GM18508 (cell line): ENCODE measurements around the gene BAX.

Experiments used
- ATAC-seq: cut with Tn5 transposase; IDR thresholded peaks from one replicate; pipeline ENCODE4 v1.9.1; 2021; ENCODE audit warnings: moderate number of reproducible peaks; ENCODE audit not compliant: insufficient read depth, unreplicated experiment

The BAX gene

DNA sequence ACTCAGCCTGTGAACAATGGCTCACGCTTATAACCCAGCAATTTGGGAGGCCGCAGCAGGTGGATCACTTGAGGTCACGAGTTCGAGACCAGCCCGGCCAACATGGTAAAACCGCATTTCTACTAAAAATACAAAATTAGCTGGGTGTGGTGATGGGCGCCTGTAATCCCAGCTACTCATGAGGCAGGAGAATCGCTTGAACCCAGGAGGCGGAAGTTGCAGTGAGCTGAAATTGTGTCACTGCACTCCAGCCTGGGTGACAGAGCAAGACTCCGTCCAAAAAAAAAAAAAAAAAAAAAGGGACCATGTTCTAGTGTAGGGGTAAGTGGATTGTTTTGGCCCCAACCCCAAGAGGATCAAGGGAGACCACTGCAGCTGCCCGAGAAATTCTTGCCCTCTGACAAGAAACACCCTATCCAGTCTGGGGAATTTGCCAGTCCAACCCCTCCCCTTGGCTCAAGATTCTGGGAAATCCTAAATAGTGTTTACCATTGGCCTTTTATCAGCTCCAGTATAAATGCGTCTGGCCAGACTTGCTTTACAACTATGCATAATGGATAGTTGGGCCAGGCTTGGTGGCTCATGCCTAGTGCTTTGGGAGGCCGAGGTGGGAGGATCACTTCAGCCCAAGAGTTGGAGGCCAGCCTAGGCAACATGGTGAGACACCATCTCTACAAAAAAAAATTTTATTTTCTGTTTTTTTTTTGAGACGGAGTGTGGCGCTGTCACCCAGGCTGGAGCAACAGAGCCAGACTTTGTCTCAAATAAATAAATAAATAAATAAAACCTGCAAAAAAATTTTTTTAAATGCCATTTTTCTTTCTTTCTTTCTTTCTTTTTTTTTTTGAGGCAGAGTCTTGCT is 26.3 kb upstream of the BAX start:
- ATAC-seq, result no peak

DNA sequence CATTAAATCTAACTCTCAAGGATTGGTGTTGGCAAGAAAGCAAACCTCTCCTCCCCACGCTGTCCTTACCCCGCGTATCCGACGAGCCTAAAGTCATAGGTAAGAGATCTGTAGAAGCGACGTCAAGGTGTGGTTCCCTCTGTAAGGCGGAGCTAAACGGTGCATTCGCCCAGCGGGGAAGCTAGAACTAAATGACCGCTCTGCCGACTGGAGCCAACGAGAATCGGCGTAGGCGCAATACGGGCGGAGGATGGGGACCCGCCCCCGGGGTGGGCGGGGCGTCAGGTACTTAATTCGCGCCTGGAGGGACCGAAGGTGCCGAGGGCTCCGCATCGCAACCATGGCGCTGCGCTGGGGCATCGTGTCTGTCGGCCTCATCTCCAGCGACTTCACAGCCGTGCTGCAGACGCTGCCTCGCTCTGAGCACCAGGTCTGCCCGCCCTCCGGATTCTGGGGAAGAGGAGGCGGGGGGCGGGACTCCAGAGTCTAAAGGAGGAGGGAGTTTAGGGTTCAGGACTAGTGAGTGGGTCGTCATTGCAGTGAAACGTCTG is 21.2 kb upstream of the BAX start, which contains the start of gene DHDH:
Gene DHDH (plus strand): TSS at position 318 of the 551 bp plus-strand sequence. CDS start 23 bp downstream, at position 341.
- no peak for ATAC-seq

DNA sequence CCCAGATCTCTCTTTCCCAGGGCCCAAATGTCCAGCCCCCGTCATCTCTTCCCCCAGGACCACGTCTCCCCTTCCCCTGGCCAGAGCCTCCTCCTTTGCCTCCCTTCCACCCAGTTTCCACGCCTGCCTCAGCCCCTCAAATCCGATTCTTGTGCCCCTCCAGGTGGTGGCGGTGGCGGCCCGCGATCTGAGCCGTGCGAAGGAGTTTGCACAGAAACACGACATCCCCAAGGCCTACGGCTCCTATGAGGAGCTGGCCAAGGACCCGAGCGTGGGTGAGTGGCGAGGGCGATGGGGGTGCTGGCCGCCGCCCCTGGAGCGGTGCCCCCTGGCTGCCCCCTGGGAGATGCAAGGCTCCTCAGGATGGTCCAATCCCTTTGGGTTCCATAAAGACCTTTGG is 19.8 kb upstream of the BAX start:
- no peak for ATAC-seq

DNA sequence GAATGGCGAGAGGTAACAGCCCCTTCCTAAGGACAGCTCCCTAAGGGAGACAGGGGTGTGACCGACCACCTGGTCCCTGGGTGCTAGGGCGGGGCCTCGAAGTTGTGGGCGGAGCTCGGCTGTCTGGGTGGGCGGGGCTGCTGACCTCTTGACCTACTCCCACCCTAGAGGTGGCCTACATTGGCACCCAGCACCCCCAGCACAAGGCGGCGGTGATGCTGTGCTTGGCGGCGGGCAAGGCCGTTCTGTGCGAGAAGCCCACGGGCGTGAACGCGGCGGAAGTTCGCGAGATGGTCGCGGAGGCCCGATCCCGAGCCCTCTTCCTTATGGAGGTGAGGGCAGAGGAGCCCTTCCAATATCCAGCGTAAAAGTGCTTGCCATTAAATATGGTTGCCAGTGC is 18.8 kb upstream of the BAX start:
- no peak for ATAC-seq

DNA sequence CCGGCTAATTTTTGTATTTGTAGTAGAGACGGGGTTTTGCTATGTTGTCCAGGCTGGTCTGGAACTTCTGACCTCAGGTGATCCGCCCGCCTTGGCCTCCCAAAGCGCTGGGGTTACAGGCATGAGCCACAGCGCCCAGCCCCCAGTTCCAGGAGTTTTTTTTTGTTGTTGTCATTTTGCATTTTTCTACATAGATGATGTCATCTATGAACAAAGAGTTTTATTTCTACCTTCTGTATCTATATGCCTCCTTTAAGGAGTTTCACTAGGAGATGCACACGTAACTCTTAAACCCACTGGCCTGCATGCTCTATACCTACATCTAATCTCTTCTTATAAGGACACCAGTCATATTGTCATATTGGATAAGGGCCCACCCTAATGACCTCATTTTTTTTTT is 16.4 kb upstream of the BAX start:
- ATAC-seq, result no peak

DNA sequence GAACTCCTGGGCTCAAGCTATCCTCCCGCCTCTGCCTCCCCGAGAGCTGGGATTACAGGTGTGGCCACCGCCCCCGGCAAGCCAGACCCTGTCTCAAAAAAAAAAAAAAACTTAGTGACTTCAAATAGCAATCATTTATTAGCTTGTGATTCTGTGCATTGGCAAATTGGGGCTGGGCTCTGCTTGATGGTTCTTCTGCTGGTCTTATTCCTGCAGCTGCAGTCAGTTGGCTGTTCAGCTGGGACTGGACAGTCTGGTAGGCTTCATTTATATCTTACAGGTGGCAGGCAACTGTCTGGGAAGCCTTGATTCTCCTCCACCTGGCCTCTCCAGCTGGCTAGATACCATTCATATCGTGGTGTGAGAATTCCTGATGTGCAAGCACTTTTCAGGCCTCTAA is 13.8 kb upstream of the BAX start:
- ATAC-seq, result no peak

DNA sequence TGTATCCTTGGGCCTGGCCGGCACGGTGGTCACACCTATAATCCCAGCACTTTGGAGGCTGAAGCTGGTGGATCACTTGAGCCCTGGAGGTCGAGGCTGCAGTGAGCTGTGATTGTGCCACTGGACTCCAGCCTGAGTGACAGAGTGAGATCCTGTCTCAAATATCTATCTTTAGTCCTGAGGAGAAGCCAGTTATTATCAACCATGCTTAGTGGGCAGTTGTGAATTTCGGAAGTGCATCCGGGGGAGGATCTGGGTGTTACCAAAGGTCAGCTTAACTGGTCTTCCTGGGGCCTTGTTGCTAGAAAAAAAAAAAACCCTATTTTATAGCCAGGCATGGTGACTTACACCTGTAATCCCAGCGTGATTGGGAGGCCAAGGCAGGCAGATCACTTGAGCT is 11.6 kb upstream of the BAX start:
- ATAC-seq, result no peak

DNA sequence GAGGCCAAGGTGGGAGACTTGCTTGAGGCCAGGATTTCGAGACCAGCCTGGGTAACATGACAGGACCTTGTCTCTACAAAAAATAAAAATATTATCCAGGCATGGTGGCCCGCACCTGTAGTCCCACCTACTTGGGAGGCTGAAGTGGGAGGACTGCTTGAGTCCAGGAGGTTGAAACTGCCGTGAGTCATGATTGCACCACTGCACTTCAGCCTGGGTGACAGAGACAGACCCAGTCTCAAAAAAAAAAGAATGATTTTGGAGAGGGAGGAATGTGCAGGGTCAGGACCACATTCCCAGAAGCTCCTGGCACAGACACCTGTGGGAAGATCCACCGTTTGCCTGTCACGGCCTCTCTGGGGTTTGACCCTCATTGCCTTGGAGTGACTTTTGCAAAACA is 9.3 kb upstream of the BAX start:
- no peak for ATAC-seq

DNA sequence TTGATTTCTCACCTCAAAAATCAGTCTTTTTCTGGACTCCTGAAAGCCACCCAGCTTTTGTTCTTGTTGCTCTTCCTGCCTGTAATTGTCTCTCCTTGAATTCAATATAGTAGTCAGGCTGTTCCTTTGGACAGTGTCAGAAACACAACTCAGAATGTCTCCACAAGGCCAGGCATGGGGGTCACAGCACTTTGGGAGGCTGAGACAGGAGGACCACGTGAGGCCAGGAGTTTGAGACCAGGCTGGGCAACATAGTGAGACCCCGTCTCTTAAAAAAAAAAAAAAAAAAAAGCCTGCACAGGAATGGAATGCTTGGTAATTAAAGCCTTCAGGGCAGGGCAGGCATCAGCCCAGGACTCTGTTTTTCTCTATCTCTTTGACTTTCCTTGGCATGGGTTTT is 8.9 kb upstream of the BAX start:
- ATAC-seq, result no peak

DNA sequence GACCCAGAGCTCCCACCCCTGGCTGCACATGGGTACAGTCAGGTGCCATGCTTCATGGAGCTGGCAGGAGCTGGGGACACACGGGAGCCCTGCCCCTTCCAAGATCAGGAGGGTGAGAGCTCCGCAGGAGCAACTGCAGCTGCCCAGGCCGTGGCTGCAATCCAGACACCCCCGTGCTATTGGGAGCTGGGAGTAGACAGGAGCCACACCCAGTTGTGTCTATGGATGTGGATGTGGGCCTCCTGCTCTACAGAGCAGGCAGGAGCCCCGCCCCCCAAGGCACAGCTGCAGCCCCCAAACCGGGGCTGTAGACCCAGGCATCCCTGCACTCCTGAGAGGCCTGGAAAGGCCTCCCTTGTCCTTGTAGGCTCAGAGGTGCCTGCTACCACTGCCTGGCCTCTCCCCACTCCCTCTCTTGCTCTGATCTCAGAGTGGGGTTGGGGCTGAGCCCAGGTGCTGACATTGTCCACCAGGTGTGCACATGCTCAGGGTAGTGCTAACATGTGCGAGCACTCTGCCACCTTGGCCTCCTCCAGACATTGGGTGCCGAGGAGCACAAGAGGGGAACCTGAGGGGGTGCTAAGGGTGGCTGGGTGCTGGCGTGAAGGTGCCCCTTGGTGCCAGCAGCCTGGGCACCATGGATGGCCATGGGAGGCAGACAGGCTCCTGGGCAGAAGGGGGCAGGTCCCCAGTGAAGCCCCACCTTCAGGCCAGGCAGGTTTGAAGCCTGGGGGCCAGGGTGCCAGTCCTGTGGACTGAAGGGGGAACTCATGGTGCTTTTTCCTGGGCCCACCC is 8.0 kb upstream of the BAX start:
- ATAC-seq, result no peak

DNA sequence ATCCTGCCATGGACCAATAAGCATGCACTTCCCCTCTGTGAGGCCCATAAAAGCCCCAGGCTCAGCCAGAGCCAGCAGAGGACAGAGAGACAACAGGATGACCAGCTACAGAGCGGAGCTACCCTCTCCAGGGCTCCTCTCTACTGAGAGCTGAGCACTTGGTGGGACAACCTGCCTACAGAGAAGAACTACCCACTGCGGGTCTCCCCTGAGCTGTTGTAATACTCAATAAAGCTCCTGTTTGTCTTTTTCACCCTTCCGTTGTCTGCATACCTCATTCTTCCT is 7.5 kb upstream of the BAX start:
- ATAC-seq, result no peak

DNA sequence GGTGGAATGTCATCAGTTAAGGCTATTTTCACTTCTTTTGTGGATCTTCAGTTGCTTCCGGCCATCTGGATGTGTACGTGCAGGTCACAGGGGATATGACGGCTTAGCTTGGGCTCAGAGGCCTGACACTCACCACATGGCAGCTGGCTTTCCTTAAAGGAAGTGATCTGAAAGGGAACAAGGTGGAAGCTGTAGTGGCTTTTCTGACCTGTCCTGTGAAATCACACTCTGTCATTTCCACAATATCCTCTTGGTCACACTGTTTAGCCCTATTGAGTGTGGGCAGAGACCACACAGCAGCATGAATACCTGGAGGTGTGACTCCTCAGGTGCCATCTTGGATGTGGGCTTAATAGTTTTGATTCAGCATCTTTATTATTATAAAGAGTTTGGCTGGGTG is 4.5 kb upstream of the BAX start:
- no peak for ATAC-seq

DNA sequence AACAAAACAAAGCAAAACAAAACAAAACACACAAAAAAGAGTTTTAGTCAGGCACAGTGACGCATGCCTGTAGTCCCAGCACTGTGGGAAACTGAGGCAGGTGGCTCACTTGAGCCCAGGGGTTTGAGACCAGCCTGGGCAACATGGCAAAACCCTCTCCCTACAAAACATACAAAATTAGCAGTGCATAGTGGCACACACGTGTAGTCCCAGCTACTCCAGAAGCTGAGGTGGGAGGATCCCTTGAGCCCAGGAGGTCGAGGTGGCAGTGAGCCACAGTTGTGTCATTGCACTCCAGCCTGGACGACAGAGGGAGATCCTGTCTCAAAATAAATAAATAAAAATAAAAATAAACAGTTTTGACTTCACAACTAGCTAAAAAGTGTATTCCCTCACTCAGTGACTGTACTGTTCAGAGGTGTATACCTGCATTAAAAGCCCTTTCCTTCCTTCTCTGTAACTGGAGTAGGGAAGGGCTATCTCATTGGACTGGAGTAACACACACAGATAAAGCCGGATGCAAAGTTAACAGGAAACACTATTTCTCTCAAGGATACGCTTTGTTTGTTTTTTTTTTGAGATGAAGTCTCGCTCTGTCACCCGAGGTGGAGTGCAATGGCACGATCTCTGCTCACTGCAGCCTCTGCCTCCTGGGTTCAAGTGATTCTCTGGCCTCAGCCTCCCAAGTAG is 3.7 kb upstream of the BAX start:
- ATAC-seq, result no peak

DNA sequence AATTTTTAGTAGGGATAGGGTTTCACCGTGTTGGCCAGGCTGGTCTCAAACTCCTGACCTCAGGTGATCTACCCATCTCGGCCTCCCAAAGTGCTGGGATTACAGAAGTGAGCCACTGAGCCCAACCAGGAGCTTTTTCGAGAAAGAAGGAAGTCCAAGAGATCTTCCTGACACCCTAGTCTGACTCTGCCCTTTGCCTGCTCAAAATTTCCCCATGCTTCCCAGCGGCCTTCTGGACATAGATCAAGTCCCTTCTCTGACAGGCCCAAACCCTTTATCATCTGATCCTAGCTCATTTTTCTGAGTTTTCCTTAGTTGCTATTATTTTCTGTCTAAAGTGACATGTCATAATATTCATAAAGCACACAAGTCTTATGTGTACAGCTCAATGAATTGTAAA is 1.5 kb upstream of the BAX start:
- no peak for ATAC-seq

DNA sequence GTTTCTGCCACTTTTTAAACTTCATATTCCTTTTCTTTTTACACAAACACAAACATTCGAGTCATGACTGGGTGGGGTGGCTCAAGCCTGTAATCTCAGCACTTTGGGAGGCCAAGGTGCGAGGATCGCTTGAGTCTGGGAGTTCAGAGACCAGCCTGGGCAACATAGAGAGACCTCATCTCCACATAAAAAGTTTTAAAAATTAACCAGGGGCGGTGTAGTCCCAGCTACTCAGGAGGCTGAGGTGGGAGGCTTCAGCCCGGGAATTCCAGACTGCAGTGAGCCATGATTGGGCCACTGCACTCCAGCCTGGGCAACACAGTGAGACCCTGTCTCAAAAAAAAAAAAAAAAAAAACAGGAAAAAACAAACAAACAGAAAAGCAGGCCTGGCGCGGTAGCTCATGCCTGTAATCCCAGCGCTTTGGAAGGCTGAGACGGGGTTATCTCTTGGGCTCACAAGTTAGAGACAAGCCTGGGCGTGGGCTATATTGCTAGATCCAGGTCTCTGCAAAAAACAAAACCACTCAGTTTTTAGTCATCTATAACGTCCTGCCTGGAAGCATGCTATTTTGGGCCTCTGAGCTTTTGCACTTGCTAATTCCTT is 583 bp upstream of the BAX start:
- no peak for ATAC-seq

DNA sequence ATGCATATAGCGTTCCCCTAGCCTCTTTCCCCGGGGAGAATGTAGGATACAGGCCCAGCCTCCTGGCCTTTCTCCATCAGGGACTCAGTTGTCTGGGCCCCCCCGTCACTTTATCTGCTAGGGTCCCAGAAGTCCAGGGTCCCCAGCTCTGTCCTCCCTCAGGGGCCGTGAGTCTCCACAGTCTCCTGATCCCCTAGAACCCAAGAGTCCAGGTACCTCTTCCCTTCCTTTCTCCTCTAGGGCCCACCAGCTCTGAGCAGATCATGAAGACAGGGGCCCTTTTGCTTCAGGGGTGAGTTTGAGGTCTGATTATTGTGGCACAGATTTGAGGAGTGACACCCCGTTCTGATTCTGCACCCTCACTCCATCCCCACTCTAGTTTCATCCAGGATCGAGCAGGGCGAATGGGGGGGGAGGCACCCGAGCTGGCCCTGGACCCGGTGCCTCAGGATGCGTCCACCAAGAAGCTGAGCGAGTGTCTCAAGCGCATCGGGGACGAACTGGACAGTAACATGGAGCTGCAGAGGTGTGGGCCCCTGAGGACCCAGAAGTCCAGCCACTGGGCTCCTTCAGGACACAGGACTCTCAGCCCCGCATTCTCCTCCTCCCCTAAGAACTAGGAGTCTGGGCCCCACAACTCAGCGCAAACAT is 758 bp downstream of the BAX start:
- ATAC-seq, result no peak

DNA sequence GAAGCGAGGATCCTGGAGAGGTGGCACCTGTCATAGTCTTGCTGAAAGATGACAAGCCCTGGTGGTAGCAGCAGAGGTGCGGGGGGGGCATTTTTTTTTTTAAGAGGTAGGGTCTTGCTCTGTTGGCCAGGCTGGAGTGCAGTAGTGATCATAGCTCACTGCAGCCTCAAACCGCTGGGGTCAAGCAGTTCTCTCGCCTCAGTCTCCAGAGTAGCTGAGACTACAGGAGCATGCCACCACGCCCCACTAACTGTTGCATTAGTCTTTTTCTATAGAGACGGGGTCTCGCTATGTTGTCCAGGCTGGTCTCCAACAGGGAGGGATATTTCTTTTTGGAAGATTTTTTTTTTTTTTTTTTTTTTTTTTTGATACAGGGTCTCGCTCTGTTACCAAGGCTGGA is 3.3 kb downstream of the BAX start:
- no peak for ATAC-seq

DNA sequence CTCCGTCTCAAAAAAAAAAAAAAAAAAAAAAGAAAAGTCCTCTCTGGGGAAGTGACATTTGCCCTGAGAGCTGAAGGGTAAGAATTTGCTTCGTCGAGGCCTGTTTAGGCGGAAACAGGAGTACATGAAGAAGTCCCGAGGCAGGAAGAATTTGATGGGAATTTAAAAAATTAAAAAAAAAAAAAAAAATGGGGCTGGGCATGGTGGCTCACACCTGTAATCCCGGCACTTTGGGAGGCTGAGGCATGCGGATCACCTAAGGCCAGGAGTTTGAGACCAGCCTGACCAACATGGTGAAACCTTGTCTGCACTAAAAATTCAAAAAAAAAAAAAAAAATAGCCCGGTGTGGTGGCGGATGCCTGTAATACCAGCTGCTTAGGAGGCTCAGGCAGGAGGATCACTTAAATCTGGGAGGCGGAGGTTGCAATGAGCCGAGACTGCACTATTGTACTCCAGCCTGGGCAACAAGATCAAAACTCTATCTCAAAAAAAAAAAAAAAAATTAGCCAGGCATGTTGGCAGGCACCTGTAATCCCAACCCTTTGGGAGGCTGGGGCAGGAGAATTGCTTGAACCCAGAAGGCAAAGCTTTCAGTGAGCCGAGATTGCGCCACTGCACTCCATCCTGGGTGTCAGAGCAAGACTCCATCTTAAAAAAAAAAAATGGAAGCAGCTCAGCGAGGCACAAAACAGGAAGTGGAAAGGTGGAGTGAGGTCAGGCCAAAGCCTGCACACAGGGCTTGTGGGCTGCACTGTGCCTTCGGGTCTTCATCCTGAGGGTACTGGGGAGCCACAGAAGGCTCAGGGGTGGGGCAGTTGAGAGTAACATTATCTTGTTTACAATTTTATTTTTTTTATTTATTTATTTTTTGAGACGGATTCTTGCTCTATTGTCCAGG is 4.9 kb downstream of the BAX start:
- no peak for ATAC-seq

DNA sequence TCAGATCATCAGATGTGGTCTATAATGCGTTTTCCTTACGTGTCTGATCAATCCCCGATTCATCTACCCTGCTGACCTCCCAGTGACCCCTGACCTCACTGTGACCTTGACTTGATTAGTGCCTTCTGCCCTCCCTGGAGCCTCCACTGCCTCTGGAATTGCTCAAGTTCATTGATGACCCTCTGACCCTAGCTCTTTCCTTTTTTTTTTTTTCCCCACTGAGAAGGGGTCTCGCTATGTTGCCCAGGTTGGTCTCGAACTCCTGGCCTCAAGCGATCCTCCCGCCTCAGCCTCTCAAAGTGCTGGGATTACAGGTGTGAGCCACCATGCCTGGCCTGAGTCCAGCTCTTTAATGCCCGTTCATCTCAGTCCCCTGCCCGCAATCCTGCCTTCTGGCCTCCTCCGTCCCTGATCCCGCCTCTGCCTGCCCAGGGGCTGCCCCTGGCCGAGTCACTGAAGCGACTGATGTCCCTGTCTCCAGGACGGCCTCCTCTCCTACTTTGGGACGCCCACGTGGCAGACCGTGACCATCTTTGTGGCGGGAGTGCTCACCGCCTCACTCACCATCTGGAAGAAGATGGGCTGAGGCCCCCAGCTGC is 6.5 kb downstream of the BAX start:
- no peak for ATAC-seq
